HG03565 (cell line): ENCODE data around the gene FOS.
"Not testable (repeated sequence)": the region's sequence is repeated elsewhere in the genome, so short reads cannot be mapped to it uniquely, and the experiment has no call there.

Source experiments
- ATAC-seq: cut with Tn5 transposase; IDR thresholded peaks from one replicate; pipeline ENCODE4 v1.9.1; 2021; ENCODE audit warnings: mild to moderate bottlenecking, moderate library complexity; ENCODE audit not compliant: unreplicated experiment

Gene FOS

GRCh38 chr14:75292886-75293285, 14.3 kb downstream of the FOS start:
- no peak for ATAC-seq

GRCh38 chr14:75293920-75294648, 15.5 kb downstream of the FOS start:
- peak; percentile 92 for ATAC-seq

GRCh38 chr14:75294649-75295033, 16.0 kb downstream of the FOS start:
- no peak for ATAC-seq

GRCh38 chr14:75295061-75295461, 16.4 kb downstream of the FOS start:
- ATAC-seq, result no peak

- ATAC-seq, result no peak
Measured at GRCh38 chr14:75295491-75296345, 17.1 kb downstream of the FOS start.

GRCh38 chr14:75297411-75298040, 18.9 kb downstream of the FOS start:
- ATAC-seq, result no peak

- ATAC-seq, result no peak
Measured at GRCh38 chr14:75298187-75298965, 19.7 kb downstream of the FOS start.

GRCh38 chr14:75299059-75299458, 20.4 kb downstream of the FOS start:
- no peak for ATAC-seq

- ATAC-seq, result no peak
Measured at GRCh38 chr14:75299576-75299975, 20.9 kb downstream of the FOS start.

GRCh38 chr14:75301666-75302325, 23.2 kb downstream of the FOS start:
- no peak for ATAC-seq

- ATAC-seq, result no peak
Measured at GRCh38 chr14:75303381-75303789, 24.8 kb downstream of the FOS start.

- ATAC-seq, result not testable (repeated sequence)
Measured at GRCh38 chr14:75306410-75306809, 27.8 kb downstream of the FOS start.

GRCh38 chr14:75306927-75307699, 28.5 kb downstream of the FOS start:
- ATAC-seq, result peak; percentile 47

GRCh38 chr14:75307700-75308379, 29.2 kb downstream of the FOS start:
- ATAC-seq, result peak; percentile 47

- ATAC-seq, result not testable (repeated sequence)
Measured at GRCh38 chr14:75308991-75309390, 30.4 kb downstream of the FOS start.

GRCh38 chr14:75309561-75309960, 30.9 kb downstream of the FOS start:
- ATAC-seq, result not testable (repeated sequence)

GRCh38 chr14:75310295-75311111, 31.9 kb downstream of the FOS start:
- ATAC-seq, result no peak

GRCh38 chr14:75311356-75311755, 32.7 kb downstream of the FOS start:
- ATAC-seq, result no peak
